Ecto neural progenitor cell (in vitro differentiated cells): Measurements from ENCODE around the gene CD163.
"Not testable (repeated sequence)": the region's sequence is repeated elsewhere in the genome, so short reads cannot be mapped to it uniquely, and the experiment has no call there.

Experiments
- DNase-seq: peaks from one replicate; pipeline ENCODE4 v3.0.0-alpha.2; 2018; ENCODE audit warnings: low spot score

Gene CD163

DNA sequence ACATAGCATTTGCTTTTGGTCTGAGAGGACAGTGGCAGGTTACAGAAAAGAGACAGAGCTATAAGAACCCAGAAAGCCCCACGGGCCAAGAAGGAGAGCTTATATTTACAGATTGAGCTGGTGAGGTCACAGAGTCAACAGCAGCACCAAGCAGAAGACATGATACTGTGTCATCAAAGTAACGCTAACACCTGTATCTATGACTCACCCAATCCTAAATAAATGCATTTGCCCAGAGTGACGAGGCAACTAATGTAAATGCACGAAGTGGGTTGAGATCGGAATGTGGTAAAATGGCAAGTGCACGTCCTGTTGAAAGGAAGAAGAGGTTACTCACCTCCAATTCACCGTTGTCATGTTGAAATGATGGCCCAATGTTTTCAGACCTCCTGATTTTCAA, 52.9 kb downstream of the CD163 start:
- DNase-seq: no peak

DNA sequence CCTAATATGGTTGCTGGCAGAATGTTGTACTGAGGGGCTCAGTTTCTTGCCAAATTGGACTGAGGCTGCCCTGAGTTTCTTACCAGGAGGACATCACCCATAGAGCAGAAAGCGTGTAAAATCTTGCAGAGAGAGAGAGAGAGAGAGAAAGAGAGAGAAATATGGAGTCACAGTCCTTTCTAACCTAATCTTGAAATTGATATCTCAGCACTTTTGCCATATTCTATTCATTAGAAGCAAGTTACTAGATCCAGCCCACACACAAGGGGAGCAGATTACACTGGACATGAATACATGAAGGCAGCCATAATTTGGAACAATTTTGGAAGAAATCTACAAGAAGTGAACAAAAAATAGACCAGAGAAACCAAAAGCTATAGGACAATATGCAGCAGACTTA, 55.5 kb downstream of the CD163 start:
- DNase-seq: no peak

DNA sequence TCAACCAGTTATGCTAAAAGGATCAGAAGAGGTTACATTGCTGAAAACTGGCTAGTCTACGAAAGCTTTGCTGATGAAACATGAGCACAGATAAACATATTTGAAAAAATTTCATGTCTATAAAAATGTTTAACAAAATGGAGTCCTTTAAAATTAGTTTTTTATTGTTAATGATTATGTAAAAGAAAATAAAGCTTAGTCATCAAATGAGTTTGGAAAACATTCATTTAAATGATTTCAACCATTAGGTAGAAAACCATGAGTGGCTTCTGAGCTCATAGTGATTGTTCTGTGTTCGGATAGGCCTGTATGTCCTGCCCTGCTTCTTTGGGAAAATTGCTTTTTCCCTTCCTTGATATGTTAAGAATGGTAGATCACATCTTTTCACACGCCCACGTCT, 59.0 kb downstream of the CD163 start:
- no peak for DNase-seq

DNA sequence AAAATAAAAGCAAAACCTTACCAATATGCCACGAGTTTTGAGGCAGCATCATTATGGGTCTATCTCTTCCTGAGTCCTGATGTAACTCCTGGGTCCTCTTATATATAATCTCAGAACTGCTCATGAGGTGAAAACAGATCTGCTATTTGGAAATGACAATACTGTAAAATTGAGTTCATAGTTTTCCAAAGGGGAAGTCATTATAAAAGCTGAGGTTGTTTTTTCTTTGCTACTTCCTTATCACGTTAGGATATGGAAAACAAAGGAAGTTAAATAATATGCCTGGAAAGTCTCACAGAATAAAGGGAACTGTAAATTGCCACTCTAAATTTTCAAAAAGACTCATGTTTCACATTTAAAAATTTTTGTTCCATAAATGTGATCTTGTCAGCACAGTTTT, 59.5 kb downstream of the CD163 start, which contains the start of gene CD163L1:
Gene CD163L1, minus strand, starts transcription at position 78 of the 400 bp plus-strand sequence. Its CDS starts 26 bp downstream, at position 52.
- DNase-seq: no peak

DNA sequence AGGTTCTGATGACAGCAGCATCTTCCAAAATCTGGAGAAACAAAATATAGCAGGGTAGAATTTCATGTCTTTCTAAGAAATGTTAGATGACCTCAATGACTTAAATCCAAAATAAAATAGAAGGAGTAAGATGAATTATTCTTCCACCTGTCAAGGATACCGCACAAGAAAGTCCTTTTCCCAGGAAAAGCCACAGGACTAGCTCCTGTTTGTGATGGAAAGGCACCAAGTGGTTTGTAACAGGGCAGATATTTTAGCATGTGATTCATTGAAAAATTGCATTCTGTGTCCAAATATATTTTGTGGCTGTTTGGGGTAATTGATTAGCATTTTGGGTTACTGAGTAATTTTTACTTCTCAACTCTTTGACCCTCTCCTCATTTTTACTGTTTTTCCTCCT, 62.4 kb downstream of the CD163 start:
- no peak for DNase-seq

DNA sequence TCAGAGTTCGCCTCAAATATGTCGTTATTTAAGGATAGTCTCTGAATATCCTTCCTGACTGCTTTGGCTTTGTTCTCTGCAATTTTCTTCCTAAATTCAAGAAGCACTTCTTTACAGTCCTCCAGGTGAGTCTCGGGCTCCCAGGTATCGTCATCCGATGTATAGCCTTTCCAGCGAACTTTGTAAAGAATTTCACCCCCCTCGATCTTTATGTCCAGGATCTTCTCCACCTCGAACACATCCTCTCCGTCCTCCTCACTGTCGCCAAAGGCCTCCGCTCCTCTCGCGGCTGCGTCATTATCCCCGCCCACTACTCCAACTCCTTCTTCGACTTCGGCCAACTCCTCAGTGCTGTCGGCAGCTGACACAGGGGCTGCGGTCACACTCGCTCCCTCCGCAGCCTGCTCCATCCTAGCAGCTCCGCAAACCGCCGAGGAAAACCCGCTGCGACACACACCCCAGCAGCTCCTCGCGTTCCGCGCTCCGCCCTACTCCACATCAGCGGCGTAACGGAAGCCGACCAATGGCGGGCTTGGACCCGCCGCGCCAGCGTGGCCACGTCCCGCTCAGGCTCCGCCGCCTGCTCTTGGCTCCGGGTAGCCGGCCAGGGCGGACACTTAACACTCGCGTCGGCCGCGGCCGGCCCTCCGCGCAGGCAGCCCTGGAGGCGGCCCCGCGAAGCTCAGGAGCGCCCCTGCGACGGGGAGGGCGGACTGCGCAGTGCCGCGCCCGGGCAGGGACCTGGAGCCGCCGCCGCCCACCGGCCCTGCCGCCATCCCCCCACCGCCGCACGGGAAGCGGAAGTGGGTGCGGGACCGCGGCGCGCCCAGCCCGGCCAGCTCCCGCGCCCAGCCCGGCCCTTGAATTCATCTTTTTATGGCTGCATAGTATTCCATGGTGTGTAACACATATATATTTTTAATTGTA, 63.7 kb downstream of the CD163 start:
- peak; percentile 91 for DNase-seq

DNA sequence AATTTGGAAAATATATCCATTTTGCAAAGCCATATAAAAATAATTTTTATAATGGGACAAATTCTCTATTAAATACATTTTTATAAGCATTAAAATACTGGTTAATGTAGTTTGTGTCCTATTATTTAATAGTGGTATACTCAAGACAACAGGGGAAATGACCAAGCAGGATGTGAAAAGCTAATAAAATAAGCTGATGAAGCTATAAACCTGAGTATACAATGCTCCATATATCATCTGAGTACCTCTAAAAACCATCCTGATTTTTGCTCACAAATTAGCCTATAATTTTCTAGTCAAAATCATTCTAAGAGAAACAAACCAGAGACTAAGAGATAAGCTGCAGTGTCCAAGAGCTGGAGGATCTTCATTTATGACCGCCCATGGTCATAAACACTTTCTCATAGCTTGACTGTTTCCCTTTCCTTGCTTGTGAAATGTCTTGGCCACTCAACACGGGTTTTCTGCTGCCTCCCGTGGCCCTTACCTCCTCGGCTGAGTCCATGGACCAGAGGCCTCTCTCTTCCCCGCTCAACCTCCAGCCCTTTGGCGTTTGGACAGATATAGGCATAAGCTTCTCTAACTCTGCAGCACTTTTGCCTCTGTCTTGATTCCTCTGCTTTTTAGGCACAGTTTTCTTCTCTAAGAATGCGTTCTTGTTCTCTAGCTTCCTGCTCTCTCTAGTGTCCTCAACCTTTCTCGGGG, 65.1 kb downstream of the CD163 start:
- DNase-seq: not testable (repeated sequence)

DNA sequence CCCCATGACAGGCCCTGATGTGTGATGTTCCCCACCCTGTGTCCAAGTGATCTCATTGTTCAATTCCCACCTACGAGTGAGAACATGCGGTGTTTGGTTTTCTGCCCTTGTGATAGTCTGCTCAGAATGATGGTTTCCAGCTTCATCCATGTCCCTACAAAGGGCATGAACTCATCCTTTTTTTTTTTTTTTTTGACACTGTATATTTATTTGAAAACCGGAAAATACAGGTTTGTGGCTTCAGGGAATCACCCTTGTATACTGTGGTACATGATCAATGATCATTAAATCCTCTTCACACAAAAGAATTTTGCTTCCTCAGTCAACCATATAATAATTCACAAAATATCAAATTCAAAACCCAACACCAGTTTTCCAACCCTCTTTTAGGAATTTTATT, 66.1 kb downstream of the CD163 start:
- not testable (repeated sequence) for DNase-seq

DNA sequence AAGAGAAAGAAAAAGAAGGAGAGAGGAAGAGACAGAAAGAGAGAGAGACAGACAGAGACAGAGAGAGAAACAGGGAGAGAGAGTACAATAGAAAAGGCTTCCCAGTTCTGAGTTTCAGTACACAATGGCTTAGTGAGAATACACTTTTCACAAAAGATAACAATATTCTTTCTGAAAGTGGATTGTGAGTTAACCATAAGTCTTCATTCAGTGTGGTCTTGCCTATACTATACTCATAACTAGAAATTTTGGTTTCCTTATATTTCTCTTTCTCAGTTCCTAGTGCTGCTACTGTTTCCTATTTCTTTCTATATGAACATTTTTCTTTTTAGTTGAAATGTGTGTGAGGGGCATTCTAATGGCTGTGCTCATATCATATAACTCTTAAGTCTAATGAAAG, 68.9 kb downstream of the CD163 start:
- no peak for DNase-seq

DNA sequence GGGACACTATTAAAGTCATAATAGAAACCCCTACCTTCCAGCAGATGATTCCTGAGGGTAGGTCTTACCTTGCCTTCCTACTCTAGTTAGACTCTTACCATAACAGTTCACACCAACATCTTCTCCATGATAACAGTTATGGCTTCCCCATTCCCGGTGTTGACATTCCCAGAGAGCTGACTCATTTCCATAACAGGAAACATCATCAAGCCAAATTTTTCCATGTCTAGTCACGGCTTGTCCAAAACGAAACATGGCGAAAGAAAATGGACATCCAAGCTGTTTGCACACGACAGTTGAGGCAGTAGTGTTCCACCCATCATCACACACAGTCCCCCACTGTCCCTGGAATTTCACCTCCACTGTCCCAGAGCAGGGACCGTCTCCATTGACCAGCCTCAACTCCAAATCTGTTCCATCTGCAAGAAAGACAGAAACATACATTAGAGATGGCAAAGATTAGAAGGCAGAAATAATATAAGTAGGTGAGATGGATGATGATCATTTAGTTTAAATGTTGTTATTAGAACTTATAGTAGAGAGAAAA, 70.2 kb downstream of the CD163 start:
- no peak for DNase-seq

DNA sequence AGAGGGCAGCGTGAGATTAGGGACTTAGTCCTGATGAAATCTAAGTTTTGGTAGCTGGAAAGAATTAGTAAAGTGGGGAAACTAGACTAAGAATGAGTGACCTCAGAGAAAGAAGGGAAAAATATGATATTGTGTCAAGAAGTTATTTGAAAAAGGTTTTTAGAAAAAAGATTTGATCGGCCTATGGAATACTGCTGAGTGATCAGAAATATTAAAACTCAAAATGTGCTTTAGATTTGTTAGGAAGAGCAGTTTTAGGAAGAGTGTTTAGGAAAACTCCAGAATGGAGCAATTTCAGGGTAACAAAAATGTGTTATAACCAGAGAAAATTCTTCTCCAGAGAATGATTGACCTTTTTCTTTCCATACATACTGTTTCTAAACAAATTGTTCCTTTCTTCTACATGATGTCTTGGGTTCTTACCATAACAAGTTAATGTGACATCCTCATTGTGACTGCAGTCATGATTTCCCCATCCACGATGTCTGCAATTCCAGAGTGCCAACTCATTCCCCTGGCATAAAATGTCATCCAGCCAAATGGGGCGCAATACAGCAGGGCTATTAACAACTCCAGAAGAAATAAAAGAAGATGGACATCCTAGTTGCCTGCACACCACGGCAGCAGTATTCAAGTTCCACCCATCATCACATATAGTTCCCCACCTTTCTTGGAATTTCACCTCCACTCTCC, 71.4 kb downstream of the CD163 start:
- no peak for DNase-seq
